ENCODE measurements around the gene RPS21.

RPS21 gene

DNA sequence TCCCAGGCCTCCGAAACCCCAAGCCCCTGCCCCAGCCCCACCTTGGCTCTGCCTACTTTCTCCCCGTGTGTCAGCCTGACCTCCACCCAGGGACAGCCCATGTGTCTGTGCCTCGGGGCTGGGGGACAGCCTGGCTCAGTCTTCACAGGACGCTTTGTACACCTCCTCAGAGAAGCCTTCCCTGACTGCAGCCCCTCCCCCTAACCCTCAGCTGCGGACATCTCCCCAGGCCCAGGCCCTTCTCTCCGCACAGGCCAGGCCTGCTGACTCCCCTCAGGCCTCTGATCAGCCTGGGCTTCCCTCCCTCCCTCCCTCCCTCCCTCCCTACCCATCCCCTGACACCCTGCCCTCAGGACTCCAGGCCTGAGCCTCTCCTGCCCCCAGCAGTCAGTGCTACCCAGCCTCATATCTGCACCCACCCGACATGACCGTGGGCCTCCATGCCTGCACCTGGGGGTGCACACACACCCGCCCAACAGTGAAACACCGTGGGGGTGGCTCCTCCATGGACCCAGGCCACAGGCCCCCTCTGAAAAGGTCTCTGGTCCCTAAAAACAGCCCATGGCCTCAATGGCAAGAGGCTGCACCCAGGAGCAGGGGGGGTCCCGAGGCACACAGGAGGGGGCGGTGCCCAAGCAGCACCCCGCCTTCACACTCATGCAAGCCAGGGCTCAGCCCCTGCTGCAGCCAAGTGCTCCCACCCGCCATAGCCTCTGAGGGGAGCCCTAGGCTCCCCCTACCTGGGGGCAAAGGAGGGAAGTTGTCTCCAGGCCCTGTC is 32.7 kb upstream of the RPS21 start:
- DNase-seq: no peak

- DNase-seq: no peak
These were observed 32.0 kb upstream of the RPS21 start for GRCh38 chr20:62354811-62355341.

DNA sequence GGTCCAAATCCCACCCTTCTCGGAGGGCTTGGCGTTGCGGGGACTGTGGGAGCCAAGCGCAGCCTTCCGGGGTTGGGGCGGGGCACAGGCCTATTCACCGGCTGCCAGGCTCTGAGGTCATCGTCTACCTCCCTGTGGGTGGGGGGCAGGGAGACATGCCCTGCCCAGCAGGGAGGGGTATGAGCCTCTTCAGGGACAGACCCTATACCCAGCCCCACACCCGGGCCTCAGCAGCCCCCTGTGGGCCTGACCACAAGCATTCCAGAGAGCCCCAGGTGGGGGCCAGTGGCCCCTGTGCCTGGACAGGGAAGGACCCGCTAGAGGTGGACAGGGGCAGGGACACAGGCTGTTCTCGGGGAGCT is 31.4 kb upstream of the RPS21 start:
- no peak for DNase-seq

GRCh38 chr20:62355878-62356588 is 30.9 kb upstream of the RPS21 start:
- no peak for DNase-seq

DNA sequence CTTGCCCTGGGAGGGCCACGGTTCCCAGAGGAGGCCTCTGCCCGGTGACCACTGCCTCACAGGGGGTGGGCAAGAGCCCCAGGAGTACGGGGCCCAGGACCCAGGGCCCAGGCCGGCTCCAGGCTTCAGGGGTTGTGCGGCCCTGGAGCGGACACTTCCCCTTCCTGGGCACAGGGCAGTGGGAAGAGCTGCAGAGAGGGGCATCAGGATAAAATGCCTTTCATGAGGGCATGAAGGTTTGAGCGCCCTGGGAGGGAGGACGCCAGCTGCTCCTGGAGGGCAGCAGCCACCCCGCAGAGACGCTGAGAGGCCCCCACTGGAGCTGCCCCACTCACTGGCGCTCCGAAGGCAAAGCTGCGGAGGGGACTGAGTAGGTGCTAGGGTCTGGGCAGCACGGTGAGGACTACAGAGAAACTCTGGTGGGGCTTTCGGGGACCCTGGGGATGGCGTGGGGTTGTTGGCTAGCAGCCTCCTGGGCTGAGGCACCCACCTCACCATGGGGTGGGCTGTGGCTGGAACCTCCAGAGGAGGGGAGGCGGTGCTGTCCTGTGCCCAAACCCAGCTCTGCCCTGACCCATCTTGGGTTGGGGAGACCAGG is 30.2 kb upstream of the RPS21 start:
- no peak for DNase-seq

- DNase-seq: no peak
These were observed 29.7 kb upstream of the RPS21 start for GRCh38 chr20:62357187-62357667.

- no peak for DNase-seq
These were observed 29.2 kb upstream of the RPS21 start for GRCh38 chr20:62357681-62358080.

GRCh38 chr20:62358171-62359042 is 28.5 kb upstream of the RPS21 start:
- DNase-seq: no peak

DNA sequence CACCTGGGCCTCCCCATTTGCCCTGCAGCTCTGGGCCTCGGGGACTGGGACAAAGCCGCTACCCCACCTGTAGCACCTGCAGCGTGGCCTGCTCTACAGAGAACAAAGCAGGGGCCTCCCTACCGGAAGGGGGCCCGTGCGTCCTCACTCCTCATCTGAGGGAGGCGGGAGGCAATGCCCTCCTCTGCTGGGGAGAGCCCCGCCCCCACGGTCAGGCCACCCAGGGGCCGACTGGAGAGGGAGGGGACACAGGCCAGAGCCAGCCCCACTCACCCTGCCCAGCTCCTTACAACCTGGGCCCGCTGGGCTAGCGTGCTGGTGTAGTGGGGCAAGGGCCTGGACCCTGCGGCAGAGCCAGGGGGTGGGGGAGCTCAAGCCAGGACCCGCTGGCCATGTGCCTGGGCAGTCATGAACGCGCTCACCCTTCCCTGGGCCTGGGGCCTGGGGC is 27.8 kb upstream of the RPS21 start:
- DNase-seq: no peak

DNA sequence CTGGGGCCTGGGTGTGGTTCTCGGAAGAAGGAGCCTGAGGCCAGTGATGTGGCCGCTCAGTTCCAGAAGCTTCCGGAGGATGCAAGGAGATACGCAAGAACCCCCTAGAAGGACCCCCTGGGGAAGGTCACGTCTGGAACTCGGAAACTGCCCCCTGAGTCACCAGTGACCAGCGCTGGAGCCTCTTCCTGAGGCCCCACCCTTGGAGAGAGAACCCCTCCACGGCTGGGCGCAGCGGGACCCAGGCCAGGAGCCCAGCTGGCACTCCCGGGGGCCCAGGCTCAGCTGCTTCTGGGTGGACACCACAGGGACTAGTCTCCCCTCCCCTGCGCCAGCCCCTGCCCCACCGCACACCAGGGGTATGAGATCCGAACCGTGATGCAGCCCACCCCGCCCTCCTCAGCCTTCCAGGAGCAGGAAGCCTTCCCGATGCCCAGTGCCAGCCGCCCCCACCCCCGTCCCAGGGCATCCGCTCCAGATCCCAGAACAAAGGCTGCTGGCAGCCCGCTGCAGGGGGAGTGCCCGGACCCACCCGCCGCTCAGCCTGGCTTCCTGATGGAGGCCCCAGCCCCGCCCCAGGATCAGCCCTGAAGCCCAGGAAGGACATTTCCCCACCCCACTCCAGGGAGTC is 27.3 kb upstream of the RPS21 start:
- no peak for DNase-seq

DNA sequence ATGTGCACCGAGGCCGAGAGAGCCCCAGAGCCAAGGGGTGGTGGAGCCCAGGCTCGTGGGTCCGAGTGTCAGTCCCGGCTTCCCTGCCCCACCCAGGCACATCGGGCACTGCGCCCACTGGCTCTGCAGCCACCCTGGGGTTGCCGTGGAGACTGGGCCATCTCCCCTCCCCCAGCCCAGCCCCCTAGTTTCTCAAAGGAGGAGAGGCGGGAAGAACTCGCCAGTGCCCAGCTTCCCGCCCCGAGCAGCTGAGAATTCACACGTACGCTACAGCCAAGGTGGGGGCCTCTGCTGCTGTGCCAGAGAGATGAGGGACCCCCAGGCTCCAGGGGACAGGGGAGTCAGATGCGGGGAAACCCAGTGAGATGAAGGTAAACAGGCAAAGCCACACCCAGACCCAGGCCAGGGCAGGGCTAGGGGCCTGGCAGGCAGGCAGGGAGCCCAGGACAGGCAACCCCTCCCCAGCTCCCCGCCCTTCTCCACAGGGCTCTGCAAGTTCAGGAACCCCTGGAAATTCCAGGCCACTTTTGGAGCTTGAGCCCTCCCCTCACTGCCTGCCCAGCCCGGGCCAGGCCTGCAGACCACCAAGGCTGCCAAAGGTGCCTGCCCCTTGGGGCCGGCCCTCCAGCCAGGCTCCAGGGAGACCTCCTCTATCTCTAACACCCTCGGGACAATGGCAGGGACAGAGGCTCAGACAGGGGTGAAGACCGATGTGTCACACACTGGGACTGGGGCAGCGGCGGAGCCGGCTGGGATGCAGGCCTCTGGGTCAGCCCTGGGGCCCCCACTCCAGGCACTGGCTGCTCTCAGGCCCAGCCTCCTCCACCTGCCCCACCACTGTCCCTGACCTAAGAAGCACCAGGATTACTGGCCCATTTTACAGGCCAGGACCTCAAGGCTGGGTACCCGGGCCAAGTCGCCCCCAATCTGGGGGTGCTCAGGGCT is 25.8 kb upstream of the RPS21 start:
- DNase-seq: no peak

DNA sequence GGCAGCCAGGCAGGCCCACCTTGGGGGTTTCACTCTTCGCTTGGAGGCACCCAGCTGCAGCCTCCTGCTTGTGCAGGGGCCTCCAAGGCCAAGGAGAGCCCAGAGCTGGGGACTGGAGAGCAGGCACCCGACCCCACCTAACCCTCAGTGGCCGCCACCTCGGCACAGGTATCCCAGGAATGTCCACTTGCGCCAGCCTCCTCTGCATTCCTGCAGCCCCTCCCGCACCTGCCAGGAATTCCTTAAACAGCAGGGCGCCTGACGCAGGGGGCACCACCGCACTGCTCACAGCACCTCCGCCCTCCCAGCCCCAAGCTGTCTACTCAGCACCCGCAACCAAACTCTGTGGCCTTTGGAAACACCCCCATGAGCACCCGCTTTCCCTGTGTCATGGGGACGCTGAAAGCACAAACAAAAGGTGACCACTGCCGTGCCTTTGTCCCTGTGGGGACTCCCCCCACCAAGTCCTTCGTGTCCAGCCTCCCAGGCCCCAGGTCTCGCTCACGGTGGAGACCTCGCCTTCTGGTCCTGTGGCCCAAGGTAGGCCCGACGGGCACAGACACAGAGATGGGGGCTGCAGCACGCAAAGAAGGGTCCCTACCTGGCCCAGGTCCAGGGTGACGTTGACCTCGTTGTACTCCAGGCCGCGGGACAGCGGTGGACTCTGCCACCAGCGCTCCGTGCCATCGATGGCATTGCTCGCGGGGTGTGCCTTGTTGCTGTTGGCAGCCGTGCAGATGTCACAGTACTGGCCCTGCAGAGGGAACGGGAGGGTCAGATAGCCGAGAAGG is 24.9 kb upstream of the RPS21 start:
- DNase-seq: no peak

- DNase-seq: no peak
These were observed 24.3 kb upstream of the RPS21 start for GRCh38 chr20:62362590-62362940.

DNA sequence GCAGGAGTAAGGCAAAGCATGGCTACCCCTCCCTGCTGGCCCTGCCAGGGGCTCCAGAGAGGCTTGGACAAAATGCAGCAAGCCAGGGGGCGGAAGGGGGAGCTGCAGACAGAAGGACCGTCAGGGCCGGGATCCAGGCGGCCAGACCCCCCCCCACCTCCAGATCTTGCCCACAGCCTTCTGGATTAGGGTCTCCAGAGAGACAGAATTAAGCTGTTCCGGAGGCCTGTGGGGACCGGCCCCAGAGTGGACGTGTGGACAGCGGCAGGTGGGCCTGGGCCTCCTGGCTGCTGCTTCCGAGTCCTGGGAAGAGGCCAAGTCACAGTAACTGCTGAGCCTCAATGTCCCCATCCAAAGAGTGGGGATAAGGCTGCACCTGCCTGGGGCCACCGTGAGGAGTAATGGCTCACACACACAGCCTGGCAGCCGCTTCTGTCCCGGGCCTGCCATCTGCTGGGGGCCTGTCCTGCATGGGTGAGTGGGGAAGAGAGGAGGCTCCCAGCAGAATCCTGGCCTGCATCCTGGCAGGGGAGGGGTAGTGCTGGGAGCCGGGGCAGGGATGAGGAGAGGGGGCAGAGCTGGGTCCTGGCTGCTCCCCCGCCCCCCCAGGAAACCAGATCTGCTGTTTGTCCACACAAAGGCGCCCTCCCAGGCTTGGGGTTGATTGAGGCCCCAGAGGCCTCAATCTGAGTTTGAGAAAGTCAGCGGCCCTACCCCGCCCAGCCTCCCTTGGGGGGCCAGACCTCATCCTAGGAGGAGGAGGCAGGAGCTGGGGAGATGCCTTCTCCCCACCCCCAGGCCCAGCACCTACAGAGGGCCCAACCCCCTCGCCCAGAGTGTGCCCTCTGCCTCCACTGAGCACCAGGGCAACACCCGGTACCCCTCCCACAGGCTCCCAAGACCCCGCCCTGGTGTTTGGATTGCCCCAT is 23.6 kb upstream of the RPS21 start:
- no peak for DNase-seq

DNA sequence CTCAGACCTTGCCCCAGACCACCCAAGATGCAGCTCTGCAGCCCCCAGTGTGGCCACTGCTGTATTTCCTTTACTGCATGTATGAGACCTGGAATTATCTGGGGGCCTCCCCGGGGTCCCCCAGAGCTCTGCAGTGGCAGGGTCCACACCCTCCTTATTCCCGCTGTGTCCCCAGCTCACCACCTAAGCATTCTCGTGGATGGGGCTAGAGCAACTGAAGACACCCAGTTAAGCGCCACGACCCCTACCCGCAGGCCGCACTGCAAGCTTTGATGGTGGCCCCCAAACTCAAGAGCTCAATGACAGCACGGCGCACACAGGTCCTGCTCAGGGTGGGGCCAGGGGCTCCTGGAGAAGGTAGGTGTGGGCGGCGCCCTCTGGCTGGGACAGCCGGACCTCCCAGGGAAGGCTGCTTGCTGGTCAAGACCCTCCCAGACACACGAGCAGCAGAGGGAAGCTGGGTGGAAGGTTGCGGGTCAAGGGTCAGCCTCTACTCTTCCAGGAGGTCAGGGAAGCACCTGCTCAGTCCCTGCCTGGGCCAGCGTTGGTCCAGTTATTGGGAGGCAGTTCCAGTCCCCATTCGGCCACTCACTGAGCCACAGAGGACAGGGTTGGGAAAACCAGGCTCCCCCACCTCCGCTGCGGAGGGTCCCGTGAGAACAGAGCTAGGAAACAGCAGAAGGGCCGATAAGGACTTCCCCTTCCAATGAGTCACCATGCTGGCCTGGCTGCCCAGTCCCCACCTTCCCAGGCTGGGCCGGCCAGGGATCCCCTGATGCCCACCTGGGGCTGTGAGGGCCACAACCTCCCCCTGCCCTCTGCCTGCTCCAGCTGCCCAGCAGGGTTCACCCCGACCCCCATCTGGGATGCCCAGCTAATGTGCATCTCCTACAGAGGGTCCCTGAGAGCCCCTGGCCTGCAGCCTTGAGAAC is 22.7 kb upstream of the RPS21 start:
- no peak for DNase-seq

- no peak for DNase-seq
These were observed 21.8 kb upstream of the RPS21 start for GRCh38 chr20:62364911-62365736.

DNA sequence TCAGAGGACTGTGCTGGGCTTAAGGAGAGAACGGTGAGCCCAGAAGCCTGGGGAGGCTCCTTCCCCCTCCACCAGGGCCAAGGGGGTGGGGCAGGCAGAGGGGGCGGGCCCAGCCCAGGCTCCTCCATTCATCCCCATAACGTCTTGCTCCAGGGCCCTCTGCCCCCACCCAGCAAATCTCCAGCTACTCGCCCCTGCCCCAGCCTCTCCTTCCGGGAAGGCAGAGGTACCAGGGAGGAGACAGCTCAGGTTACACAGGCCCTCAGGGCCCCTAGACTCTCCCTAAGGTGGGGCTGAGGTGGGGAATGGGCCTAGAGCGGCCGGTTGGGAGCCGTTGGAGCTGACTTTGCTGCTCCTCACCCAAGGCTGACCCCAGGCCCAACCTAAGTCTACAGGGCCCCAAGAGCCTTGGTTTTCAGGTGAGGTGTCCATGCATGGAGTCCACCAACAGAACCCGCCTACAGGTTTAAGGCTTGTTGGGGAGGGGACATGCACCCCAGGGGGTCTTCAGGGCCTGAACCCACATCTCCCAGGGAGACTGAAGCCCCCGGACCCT is 21.0 kb upstream of the RPS21 start:
- peak; percentile 29 to 31 for DNase-seq
